ENCODE data around the gene RAB9A.
"Not testable (repeated sequence)": the region's sequence is repeated elsewhere in the genome, so short reads cannot be mapped to it uniquely, and the experiment has no call there.

Gene RAB9A

GRCh38 chrX:13703135-13703534 lies 14.2 kb downstream of the RAB9A start:
- DNase-seq = no peak

GRCh38 chrX:13703589-13703988 lies 14.7 kb downstream of the RAB9A start:
- no peak for DNase-seq

- no peak for DNase-seq
Observed at GRCh38 chrX:13711141-13711540, 22.2 kb downstream of the RAB9A start.

GRCh38 chrX:13716455-13716854 lies 27.5 kb downstream of the RAB9A start:
- DNase-seq = no peak

- no peak for DNase-seq
Observed at GRCh38 chrX:13716905-13717304, 28.0 kb downstream of the RAB9A start.

GRCh38 chrX:13717700-13718472 lies 29.0 kb downstream of the RAB9A start:
- no peak for DNase-seq

GRCh38 chrX:13719192-13719856 lies 30.4 kb downstream of the RAB9A start:
- DNase-seq = no peak

GRCh38 chrX:13721371-13721770 lies 32.4 kb downstream of the RAB9A start:
- DNase-seq = no peak

- DNase-seq = no peak
Observed at GRCh38 chrX:13721819-13722519, 33.0 kb downstream of the RAB9A start.

- DNase-seq = not testable (repeated sequence)
Observed at GRCh38 chrX:13724878-13725277, 36.0 kb downstream of the RAB9A start.

- not testable (repeated sequence) for DNase-seq
Observed at GRCh38 chrX:13726583-13726982, 37.7 kb downstream of the RAB9A start.

- DNase-seq = not testable (repeated sequence)
Observed at GRCh38 chrX:13730523-13730922, 41.6 kb downstream of the RAB9A start.

- no peak for DNase-seq
Observed at GRCh38 chrX:13732246-13733067, 43.5 kb downstream of the RAB9A start.

- DNase-seq = no peak
Observed at GRCh38 chrX:13733506-13733905, 44.6 kb downstream of the RAB9A start.

GRCh38 chrX:13734278-13735172 lies 45.6 kb downstream of the RAB9A start, which contains the start of the genes OFD1 and TRAPPC2:
Gene OFD1, plus strand, starts transcription at chrX:13734748. Its CDS starts 324 bp downstream, at chrX:13735072.
Gene TRAPPC2, minus strand, starts transcription at chrX:13734620. Its CDS starts 14,657 bp downstream, at chrX:13719963.
- DNase-seq = peak; percentile 92

- no peak for DNase-seq
Observed at GRCh38 chrX:13741695-13742094, 52.8 kb downstream of the RAB9A start.

GRCh38 chrX:13742397-13743176 lies 53.7 kb downstream of the RAB9A start:
- DNase-seq = no peak

GRCh38 chrX:13747836-13748235 lies 58.9 kb downstream of the RAB9A start:
- no peak for DNase-seq

GRCh38 chrX:13748486-13748885 lies 59.6 kb downstream of the RAB9A start:
- no peak for DNase-seq

GRCh38 chrX:13750204-13750603 lies 61.3 kb downstream of the RAB9A start:
- peak; percentile 25 for DNase-seq

- no peak for DNase-seq
Observed at GRCh38 chrX:13750812-13751211, 61.9 kb downstream of the RAB9A start.
